Prostate gland (tissue), 2 donors: ENCODE results near the gene AATK. TPM values are rescaled to one million over a fixed set of nuclear protein-coding genes. Genes with fewer than 3 reads are reported as not detected.
"Not testable (repeated sequence)": the region's sequence is repeated elsewhere in the genome, so short reads cannot be mapped to it uniquely, and the experiment has no call there.

Experiments used
- DNase-seq: peaks from one replicate; pipeline ENCODE4 v3.0.0-alpha.2; 2019; ENCODE audit warnings: low spot score
- H3K27ac ChIP-seq, 2 donors: fragments of 200-600 bp; sonication (generic); 2 replicates each; pipeline ENCODE4 v1.5.1; 2017 to 2019
- H3K27me3 ChIP-seq: fragments of 200-600 bp; sonication (generic); replicated peaks from 2 replicates; pipeline ENCODE4 v1.5.1; 2019; ENCODE audit not compliant: insufficient read depth
- H3K36me3 ChIP-seq, 2 donors: fragments of 200-600 bp; sonication (generic); 1 replicate in 1 of 2; 2 replicates in 1 of 2; pipeline versions ENCODE4 v1.5.1 to v1.8.1; 2017 to 2019
- H3K4me1 ChIP-seq: fragments of 200-600 bp; sonication (generic); replicated peaks from 2 replicates; pipeline ENCODE4 v1.5.1; 2019
- H3K4me3 ChIP-seq, 2 donors: fragments of 200-600 bp; sonication (generic); 2 replicates each; pipeline ENCODE4 v1.5.1; 2017 to 2019
- H3K9me3 ChIP-seq: fragments of 200-600 bp; sonication (generic); 2 replicates; pipeline ENCODE4 v1.5.1; 2017
- POLR2A ChIP-seq: fragments of 450-650 bp; IDR thresholded peaks from one replicate; pipeline ENCODE4 v1.6.1; 2016; ENCODE audit warnings: antibody characterized with exemption, mild to moderate bottlenecking
- POLR2AphosphoS5 ChIP-seq: sonication (generic); formaldehyde crosslinking; IDR thresholded peaks from one replicate; pipeline ENCODE4 v1.6.1; 2017; ENCODE audit warnings: antibody characterized with exemption
- WGBS: methylation state at CpG from one replicate; pipeline ENCODE4 v1.1.5; 2018; 5-methylcytosine and 5-hydroxymethylcytosine counted together
- intact Hi-C: fragments of 100-400 bp; cut with DNase I; formaldehyde crosslinking; loops from one replicate; pipeline ENCODE4 v1.14.2; 2022
- total RNA-seq, 2 donors: library from RNA; depleted of rRNA; stranded (reverse); fragments of >200 nt; gene quantifications; one replicate each; pipeline ENCODE4 v1.1.0, GENCODE V29; 2016
- TF ChIP-seq, protein P1 (sequence below), 4 experiments: fragments of 200-600 bp in 2 of 4; fragments of 450-650 bp in 2 of 4; sonication (generic) in 2 of 4; IDR thresholded peaks; 1 replicate in 3 of 4; 2 replicates in 1 of 4; pipeline ENCODE4 v1.5.1; 2016 to 2019; ENCODE audit warnings: antibody characterized with exemption in 4 of 4, mild to moderate bottlenecking in 2 of 4, moderate library complexity in 2 of 4

Gene AATK
- total RNA-seq, 2 donors from 2014 or later, result 5.2 to 6.6 TPM

GRCh38 chr17:81154961-81155360, 11.1 kb downstream of the AATK start:
- TF ChIP-seq POLR2AphosphoS5 (no peak), POLR2A (no peak)
- TF ChIP-seq, protein P1, sequence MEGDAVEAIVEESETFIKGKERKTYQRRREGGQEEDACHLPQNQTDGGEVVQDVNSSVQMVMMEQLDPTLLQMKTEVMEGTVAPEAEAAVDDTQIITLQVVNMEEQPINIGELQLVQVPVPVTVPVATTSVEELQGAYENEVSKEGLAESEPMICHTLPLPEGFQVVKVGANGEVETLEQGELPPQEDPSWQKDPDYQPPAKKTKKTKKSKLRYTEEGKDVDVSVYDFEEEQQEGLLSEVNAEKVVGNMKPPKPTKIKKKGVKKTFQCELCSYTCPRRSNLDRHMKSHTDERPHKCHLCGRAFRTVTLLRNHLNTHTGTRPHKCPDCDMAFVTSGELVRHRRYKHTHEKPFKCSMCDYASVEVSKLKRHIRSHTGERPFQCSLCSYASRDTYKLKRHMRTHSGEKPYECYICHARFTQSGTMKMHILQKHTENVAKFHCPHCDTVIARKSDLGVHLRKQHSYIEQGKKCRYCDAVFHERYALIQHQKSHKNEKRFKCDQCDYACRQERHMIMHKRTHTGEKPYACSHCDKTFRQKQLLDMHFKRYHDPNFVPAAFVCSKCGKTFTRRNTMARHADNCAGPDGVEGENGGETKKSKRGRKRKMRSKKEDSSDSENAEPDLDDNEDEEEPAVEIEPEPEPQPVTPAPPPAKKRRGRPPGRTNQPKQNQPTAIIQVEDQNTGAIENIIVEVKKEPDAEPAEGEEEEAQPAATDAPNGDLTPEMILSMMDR (IDR thresholded peaks at IDR 0.05), result no peak
- Histone ChIP-seq H3K27ac (no peak overlapping the region), H3K27me3 (no peaks in the 10 kb centered on the region), H3K4me3 (no peak overlapping the region), H3K4me1 (no peaks in the 10 kb centered on the region), H3K9me3 (no peaks in the 10 kb centered on the region), H3K36me3 (no peaks in the 10 kb centered on the region)
- no peak for DNase-seq
- 94% methylated on average over 18 of the region's 18 CpGs for WGBS
- intact Hi-C loops, result no loop called here

DNA sequence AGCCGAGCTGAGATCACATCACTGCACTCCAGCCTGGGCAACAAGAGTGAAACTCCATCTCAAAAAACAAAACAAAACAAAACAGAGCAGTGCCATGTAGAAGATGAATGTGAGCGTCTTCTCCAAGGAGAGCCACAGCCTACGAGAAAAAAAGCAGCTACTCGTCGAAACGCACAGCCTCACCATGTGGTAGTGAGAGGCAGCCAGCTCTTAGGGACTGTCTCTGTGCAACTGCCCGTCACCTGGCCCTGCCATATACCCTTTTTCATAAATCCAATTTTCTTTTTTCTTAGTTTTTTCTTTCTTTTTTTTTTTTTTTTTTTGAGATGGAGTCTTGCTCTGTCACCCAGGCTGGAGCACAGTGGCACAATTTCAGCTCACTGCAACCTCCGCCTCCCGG, 12.0 kb downstream of the AATK start:
- DNase-seq, intact Hi-C loops, H3K9me3 ChIP-seq, H3K4me3 ChIP-seq, H3K27ac ChIP-seq, H3K27me3 ChIP-seq, H3K36me3 ChIP-seq, H3K4me1 ChIP-seq: not testable (repeated sequence)
- WGBS, result 94% methylated on average over 9 of the region's 9 CpGs

DNA sequence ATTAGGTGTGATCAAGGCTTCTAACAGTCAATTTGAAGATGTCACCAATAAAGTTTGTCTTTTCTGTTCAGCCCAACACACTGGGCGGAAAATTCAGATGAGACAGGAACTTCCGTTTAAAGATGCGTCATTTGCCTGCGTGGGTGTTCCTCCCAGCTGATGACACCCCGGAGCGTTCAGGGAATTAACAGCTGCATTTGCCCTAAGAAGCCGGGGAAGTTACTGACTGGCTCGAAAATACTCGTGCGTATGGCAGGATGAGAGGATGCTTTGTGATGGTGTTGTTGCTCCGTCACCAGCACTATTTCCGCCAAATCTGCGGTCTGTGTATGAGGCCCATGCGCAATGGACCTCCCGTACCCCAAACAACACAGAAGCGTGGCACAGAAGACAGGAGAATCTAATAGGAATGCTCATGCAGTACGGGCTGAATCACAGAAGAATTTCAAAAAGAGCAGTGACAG, 12.6 kb downstream of the AATK start:
- Histone ChIP-seq H3K27me3 (no peaks in the 10 kb centered on the region), H3K36me3 (no peaks in the 10 kb centered on the region), H3K4me3 (no peak overlapping the region), H3K4me1 (no peaks in the 10 kb centered on the region), H3K27ac (no peak overlapping the region), H3K9me3 (no peaks in the 10 kb centered on the region)
- intact Hi-C loops, result no loop called here
- WGBS, result 88% methylated on average over 17 of the region's 17 CpGs
- no peak for DNase-seq
- TF ChIP-seq POLR2AphosphoS5 (no peak), POLR2A (no peak)
- TF ChIP-seq, protein P1 (IDR thresholded peaks at IDR 0.05), result no peak

DNA sequence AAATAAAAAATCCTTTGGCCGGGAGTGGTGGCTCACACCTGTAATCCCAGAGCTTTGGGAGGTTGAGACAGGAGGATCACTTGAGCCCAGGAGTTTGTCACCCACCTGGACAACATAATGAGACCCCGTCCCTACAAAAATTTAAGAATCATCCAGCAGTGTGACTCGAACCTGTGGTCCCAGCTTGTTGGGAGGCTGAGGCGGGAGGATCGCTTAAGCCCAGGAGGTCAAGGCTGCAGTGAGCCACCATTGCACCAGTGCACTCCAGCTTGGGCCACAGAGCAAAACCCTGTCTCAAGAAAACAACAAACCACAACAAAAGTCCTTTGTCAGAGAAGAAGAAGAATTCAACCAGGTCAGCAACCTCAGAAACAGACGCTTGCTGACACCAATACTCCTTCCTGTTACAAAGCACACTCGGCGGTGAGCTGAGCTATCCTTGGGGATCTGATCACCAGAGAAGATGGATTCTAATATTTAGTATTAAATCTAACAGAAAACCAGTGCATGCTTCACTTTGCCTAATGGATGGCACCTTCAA, 13.7 kb downstream of the AATK start:
- H3K4me3 ChIP-seq, result no peak overlapping the region
- no peaks in the 10 kb centered on the region for H3K27me3 ChIP-seq
- TF ChIP-seq, protein P1 (IDR thresholded peaks at IDR 0.05), result no peak
- TF ChIP-seq POLR2AphosphoS5, result no peak
- no peak for TF ChIP-seq POLR2A
- 89% methylated on average over 8 of the region's 8 CpGs for WGBS
- no peaks in the 10 kb centered on the region for H3K4me1 ChIP-seq
- H3K36me3 ChIP-seq, result no peaks in the 10 kb centered on the region
- no peaks in the 10 kb centered on the region for H3K9me3 ChIP-seq
- no peak for DNase-seq
- intact Hi-C loops, result no loop called here
- no peak overlapping the region for H3K27ac ChIP-seq

DNA sequence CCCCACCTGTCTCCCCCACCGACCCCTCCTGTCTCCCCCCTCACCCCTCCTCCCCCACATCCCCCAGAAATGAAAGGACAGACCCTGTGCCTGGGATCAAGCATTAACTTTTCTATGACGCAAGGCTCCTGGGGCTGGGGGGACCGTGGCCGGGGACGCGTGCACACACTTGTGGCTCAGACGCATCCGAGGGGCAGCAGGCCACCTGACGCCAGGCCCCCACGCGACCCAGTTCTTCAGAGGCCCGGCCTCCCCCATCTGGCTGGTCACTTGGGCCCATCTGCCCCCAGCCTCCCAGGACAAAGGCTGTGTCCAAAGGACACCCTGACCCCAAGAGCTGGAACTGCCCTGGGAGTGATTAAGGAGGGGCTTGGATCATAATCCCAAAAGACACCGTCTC, 14.7 kb downstream of the AATK start:
- H3K4me3 ChIP-seq, result no peak overlapping the region
- no peaks in the 10 kb centered on the region for H3K36me3 ChIP-seq
- no peak for TF ChIP-seq POLR2A
- TF ChIP-seq POLR2AphosphoS5, result no peak
- TF ChIP-seq, protein P1 (IDR thresholded peaks at IDR 0.05), result no peak
- no peak overlapping the region for H3K27ac ChIP-seq
- no peak for DNase-seq
- H3K27me3 ChIP-seq, result no peaks in the 10 kb centered on the region
- no peaks in the 10 kb centered on the region for H3K4me1 ChIP-seq
- WGBS, result 76% methylated on average over 12 of the region's 13 CpGs
- H3K9me3 ChIP-seq, result no peaks in the 10 kb centered on the region
- intact Hi-C loops, result no loop called here
